HepG2 (cell line): Measurements from ENCODE around the gene NXPH4. TPM values are rescaled to one million over a fixed set of nuclear protein-coding genes. Genes with fewer than 3 reads are reported as not detected.

Experiments
- ASH2L ChIP-seq: fragments of 300-600, 200-600 bp; sonication (generic); IDR thresholded peaks from 2 replicates; pipeline ENCODE4 v1.7.0; 2017; ENCODE audit warnings: low read depth, mild to moderate bottlenecking, moderate library complexity, mixed read lengths, low read length; ENCODE audit not compliant: insufficient read length
- ATF3 ChIP-seq: sonication (generic); formaldehyde crosslinking; IDR thresholded peaks from 2 replicates; pipeline ENCODE4 v1.4.0; 2020; ENCODE audit warnings: missing genetic modification reagents
- ATF7 ChIP-seq, 2 experiments: fragments of 450-650 bp in 1 of 2; sonication (generic) in 1 of 2; formaldehyde crosslinking in 1 of 2; IDR thresholded peaks; 2 replicates each; pipeline versions ENCODE4 v1.4.0 to v1.6.1; 2016 to 2020; ENCODE audit warnings: antibody characterized with exemption in 1 of 2, mild to moderate bottlenecking in 1 of 2, missing genetic modification reagents in 1 of 2
- CTCF ChIP-seq: sonication (generic); formaldehyde crosslinking; IDR thresholded peaks from 2 replicates; pipeline ENCODE4 v1.5.0; 2020; ENCODE audit warnings: mild to moderate bottlenecking, missing genetic modification reagents, moderate library complexity
- HMGA1 ChIP-seq: sonication (generic); formaldehyde crosslinking; conservative IDR thresholded peaks from 2 replicates; pipeline ENCODE4 v1.4.0; 2020; ENCODE audit warnings: missing genetic modification reagents
- MAFK ChIP-seq, 2 experiments: IDR thresholded peaks in 1 of 2; conservative IDR thresholded peaks in 1 of 2; 2 replicates each; pipeline ENCODE4 v1.6.1; 2011; ENCODE audit warnings: improper control_type of control experiment in 2 of 2, low read length in 2 of 2
- MTA1 ChIP-seq: sonication (generic); formaldehyde crosslinking; IDR thresholded peaks from 2 replicates; pipeline ENCODE4 v1.4.0; 2020; ENCODE audit warnings: missing genetic modification reagents, mild to moderate bottlenecking, borderline replicate concordance
- NCOA5 ChIP-seq: sonication (generic); formaldehyde crosslinking; IDR thresholded peaks from 2 replicates; pipeline ENCODE4 v1.4.0; 2020; ENCODE audit warnings: missing genetic modification reagents
- STAG1 ChIP-seq: sonication (generic); formaldehyde crosslinking; IDR thresholded peaks from 2 replicates; pipeline ENCODE4 v1.4.0; 2020; ENCODE audit warnings: missing genetic modification reagents
- ZBTB8A ChIP-seq: sonication (generic); formaldehyde crosslinking; IDR thresholded peaks from 2 replicates; pipeline ENCODE4 v1.4.0; 2020; ENCODE audit warnings: mild to moderate bottlenecking, low read depth, missing genetic modification reagents, borderline replicate concordance
- ZFX ChIP-seq: sonication (generic); formaldehyde crosslinking; IDR thresholded peaks from 2 replicates; pipeline ENCODE4 v1.4.0; 2020; ENCODE audit warnings: mild to moderate bottlenecking, low read depth, missing genetic modification reagents, moderate library complexity
- ZNF276 ChIP-seq: sonication (generic); formaldehyde crosslinking; IDR thresholded peaks from 2 replicates; pipeline ENCODE4 v1.4.0; 2020; ENCODE audit warnings: mild to moderate bottlenecking, low read depth, missing genetic modification reagents
- ZNF33A ChIP-seq: sonication (generic); formaldehyde crosslinking; IDR thresholded peaks from 2 replicates; pipeline ENCODE4 v1.5.1; 2020; ENCODE audit warnings: missing genetic modification reagents, mild to moderate bottlenecking, moderate library complexity, borderline replicate concordance
- ZNF510 ChIP-seq: sonication (generic); formaldehyde crosslinking; IDR thresholded peaks from 2 replicates; pipeline ENCODE4 v1.4.0; 2020; ENCODE audit warnings: low read depth, mild to moderate bottlenecking, missing genetic modification reagents
- ZNF589 ChIP-seq: sonication (generic); formaldehyde crosslinking; conservative IDR thresholded peaks from 2 replicates; pipeline ENCODE4 v1.8.0; 2022; ENCODE audit warnings: mild to moderate bottlenecking, moderate library complexity, missing genetic modification reagents
- ZNF773 ChIP-seq: sonication (generic); formaldehyde crosslinking; IDR thresholded peaks from 2 replicates; pipeline ENCODE4 v1.4.0; 2020; ENCODE audit warnings: missing genetic modification reagents, borderline replicate concordance
- ZNF781 ChIP-seq: sonication (generic); formaldehyde crosslinking; IDR thresholded peaks from 2 replicates; pipeline ENCODE4 v1.5.1; 2020; ENCODE audit warnings: borderline replicate concordance, mild to moderate bottlenecking, missing genetic modification reagents; ENCODE audit errors: not compliant biosample characterization
- ZNF816 ChIP-seq: sonication (generic); formaldehyde crosslinking; IDR thresholded peaks from 2 replicates; pipeline ENCODE4 v1.8.0; 2022; ENCODE audit warnings: missing genetic modification reagents, mild to moderate bottlenecking, borderline replicate concordance
- polyA plus RNA-seq, 8 experiments: library from polyadenylated mRNA; depleted of rRNA in 3 of 8; stranded (reverse) in 7 of 8; unstranded in 1 of 8; fragments of >200 nt; fragmentation: Illumina TruSeq in 4 of 8; extraction: Trizol in 4 of 8; gene quantifications; 2 replicates each; pipeline versions ENCODE4 v1.2.1 to v1.2.3, GENCODE V29; 2011 to 2016; ENCODE audit warnings: low read depth in 4 of 8, missing spikeins in 1 of 8, mixed read lengths in 1 of 8; ENCODE audit not compliant: insufficient read depth in 1 of 8
- total RNA-seq, 5 experiments: library from RNA; depleted of rRNA; stranded (reverse); fragments of >200 nt; fragmentation: Illumina TruSeq; extraction: Trizol; gene quantifications; 2 replicates each; pipeline ENCODE4 v1.2.3, GENCODE V29; 2016; ENCODE audit warnings: low read depth in 1 of 5
- TF ChIP-seq, protein P1 (sequence below): fragments of 450-650 bp; IDR thresholded peaks from 2 replicates; pipeline ENCODE4 v1.6.1; 2017
- TF ChIP-seq, protein P2 (sequence below): sonication (generic); formaldehyde crosslinking; IDR thresholded peaks from 2 replicates; pipeline ENCODE4 v1.4.0; 2020; ENCODE audit warnings: missing genetic modification reagents, mild to moderate bottlenecking, borderline replicate concordance

Gene NXPH4
- total and polyA plus RNA-seq, 2 of the 13 experiments (the other 11 are each of a cell fraction or from before 2014, with no cell fraction given), result 0.13 TPM; not detected in 1

GRCh38 chr12:57242691-57243454, 26.3 kb downstream of the NXPH4 start (continued):
- TF ChIP-seq ZBTB8A (CRISPR knock-in tag), result no peak
- TF ChIP-seq, protein P1, sequence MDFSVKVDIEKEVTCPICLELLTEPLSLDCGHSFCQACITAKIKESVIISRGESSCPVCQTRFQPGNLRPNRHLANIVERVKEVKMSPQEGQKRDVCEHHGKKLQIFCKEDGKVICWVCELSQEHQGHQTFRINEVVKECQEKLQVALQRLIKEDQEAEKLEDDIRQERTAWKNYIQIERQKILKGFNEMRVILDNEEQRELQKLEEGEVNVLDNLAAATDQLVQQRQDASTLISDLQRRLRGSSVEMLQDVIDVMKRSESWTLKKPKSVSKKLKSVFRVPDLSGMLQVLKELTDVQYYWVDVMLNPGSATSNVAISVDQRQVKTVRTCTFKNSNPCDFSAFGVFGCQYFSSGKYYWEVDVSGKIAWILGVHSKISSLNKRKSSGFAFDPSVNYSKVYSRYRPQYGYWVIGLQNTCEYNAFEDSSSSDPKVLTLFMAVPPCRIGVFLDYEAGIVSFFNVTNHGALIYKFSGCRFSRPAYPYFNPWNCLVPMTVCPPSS, result no peak
- no peak for TF ChIP-seq NCOA5 (CRISPR knock-in tag)
- TF ChIP-seq ZNF510 (CRISPR knock-in tag), result 0 out of 2 replicates have a peak, but pooled peaks have one; percentile 11
- peak; percentile 56 for TF ChIP-seq STAG1 (CRISPR knock-in tag)
- TF ChIP-seq ZFX, result peak; percentile 48; the same call in 1 of the 2 replicates
- no peak for TF ChIP-seq ZNF781
- no peak for TF ChIP-seq ATF7 (IDR thresholded peaks at IDR 0.05)
- no peak for TF ChIP-seq ATF7 (CRISPR knock-in tag; IDR thresholded peaks at IDR 0.05)
- TF ChIP-seq ZNF773 (CRISPR knock-in tag), result no peak
- TF ChIP-seq, protein P2, sequence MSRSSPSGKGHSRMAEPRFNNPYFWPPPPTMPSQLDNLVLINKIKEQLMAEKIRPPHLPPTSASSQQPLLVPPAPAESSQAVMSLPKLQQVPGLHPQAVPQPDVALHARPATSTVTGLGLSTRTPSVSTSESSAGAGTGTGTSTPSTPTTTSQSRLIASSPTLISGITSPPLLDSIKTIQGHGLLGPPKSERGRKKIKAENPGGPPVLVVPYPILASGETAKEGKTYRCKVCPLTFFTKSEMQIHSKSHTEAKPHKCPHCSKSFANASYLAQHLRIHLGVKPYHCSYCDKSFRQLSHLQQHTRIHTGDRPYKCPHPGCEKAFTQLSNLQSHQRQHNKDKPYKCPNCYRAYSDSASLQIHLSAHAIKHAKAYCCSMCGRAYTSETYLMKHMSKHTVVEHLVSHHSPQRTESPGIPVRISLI (CRISPR knock-in tag), result no peak
- TF ChIP-seq ZNF33A (CRISPR knock-in tag), result no peak
- TF ChIP-seq MAFK (conservative IDR thresholded peaks at IDR 0.05 in 1 of 2, IDR thresholded peaks at IDR 0.05 in 1 of 2; ENCODE audit: low read length in 2 of 2), result 0 out of 4 replicates have a peak, but pooled peaks of 1 of the 2 experiments have one; percentile 2
- TF ChIP-seq ZNF816 (CRISPR knock-in tag), result no peak
- TF ChIP-seq ZNF589, result no peak
- TF ChIP-seq MTA1 (CRISPR knock-in tag), result no peak
- no peak for TF ChIP-seq ATF3 (CRISPR knock-in tag)
- TF ChIP-seq HMGA1 (CRISPR knock-in tag), result no peak
- peak; percentile 81 for TF ChIP-seq CTCF (CRISPR knock-in tag)
- peak; percentile 20 for TF ChIP-seq ASH2L
- TF ChIP-seq ZNF276, result no peak
